Astrocyte (in vitro differentiated cells and primary cell): ENCODE results near the gene UBE2U. TPM values are rescaled to one million over a fixed set of nuclear protein-coding genes. Genes with fewer than 3 reads are reported as not detected.

Experiments
- DNase-seq: peaks from one replicate; pipeline ENCODE4 v3.0.0-alpha.2; 2010; ENCODE audit warnings: low read depth
- FAIRE-seq: peaks from 2 replicates; lab custom pipeline; 2011; peaks lifted over from hg19 to GRCh38; lab: Jason Lieb, UNC
- H2AFZ ChIP-seq: 2 replicates; pipeline ENCODE4 v1.6.0; 2012; ENCODE audit warnings: low read depth, low read length, inconsistent platforms
- H3K27ac ChIP-seq: 2 replicates; pipeline ENCODE4 v1.5.1; 2011; ENCODE audit warnings: low read depth, low read length, inconsistent platforms
- H3K27me3 ChIP-seq: 2 replicates; pipeline ENCODE4 v1.6.0; 2011; ENCODE audit warnings: low read length, inconsistent platforms; ENCODE audit not compliant: insufficient read depth
- H3K36me3 ChIP-seq: 2 replicates; pipeline ENCODE4 v1.5.1; 2011; ENCODE audit warnings: low read length, inconsistent platforms; ENCODE audit not compliant: insufficient read depth
- H3K4me1 ChIP-seq: 2 replicates; pipeline ENCODE4 v1.5.1; 2011; ENCODE audit warnings: low read length, inconsistent platforms; ENCODE audit not compliant: insufficient read depth
- H3K4me2 ChIP-seq: 2 replicates; pipeline ENCODE4 v1.6.0; 2012; ENCODE audit warnings: low read length, inconsistent platforms
- H3K4me3 ChIP-seq: 2 replicates; pipeline ENCODE4 v1.5.1; 2011; ENCODE audit warnings: low read depth, mild to moderate bottlenecking, low read length, inconsistent platforms; ENCODE audit not compliant: insufficient read depth
- H3K79me2 ChIP-seq: 2 replicates; pipeline ENCODE4 v1.6.0; 2012; ENCODE audit warnings: mild to moderate bottlenecking, low read length, inconsistent platforms; ENCODE audit not compliant: insufficient read depth
- H3K9ac ChIP-seq: 2 replicates; pipeline ENCODE4 v1.6.0; 2012; ENCODE audit warnings: mild to moderate bottlenecking, low read length, inconsistent platforms
- H3K9me3 ChIP-seq: 2 replicates; pipeline ENCODE4 v1.5.1; 2012; ENCODE audit warnings: low read depth, mild to moderate bottlenecking, low read length, inconsistent platforms; ENCODE audit not compliant: insufficient read depth
- H4K20me1 ChIP-seq: 2 replicates; pipeline ENCODE4 v1.6.0; 2012; ENCODE audit warnings: low read length, inconsistent platforms; ENCODE audit not compliant: insufficient read depth
- H3K27ac Mint-ChIP-seq: one replicate; pipeline ENCODE4 v1.8.0; 2021; ENCODE audit warnings: mild to moderate bottlenecking, mixed read lengths; ENCODE audit not compliant: unreplicated experiment
- H3K27me3 Mint-ChIP-seq: one replicate; pipeline ENCODE4 v1.8.0; 2021; ENCODE audit warnings: low read depth, mixed read lengths; ENCODE audit not compliant: unreplicated experiment
- H3K36me3 Mint-ChIP-seq: one replicate; pipeline ENCODE4 v1.8.0; 2021; ENCODE audit warnings: low read depth, mixed read lengths; ENCODE audit not compliant: unreplicated experiment
- H3K4me1 Mint-ChIP-seq: one replicate; pipeline ENCODE4 v1.8.0; 2021; ENCODE audit warnings: low read depth, mixed read lengths; ENCODE audit not compliant: unreplicated experiment
- H3K4me3 Mint-ChIP-seq: one replicate; pipeline ENCODE4 v1.8.0; 2021; ENCODE audit warnings: mild to moderate bottlenecking, moderate library complexity, mixed read lengths; ENCODE audit not compliant: unreplicated experiment
- H3K9me3 Mint-ChIP-seq: one replicate; pipeline ENCODE4 v1.8.0; 2021; ENCODE audit warnings: mild to moderate bottlenecking, mixed read lengths; ENCODE audit not compliant: unreplicated experiment
- EZH2 ChIP-seq: IDR thresholded peaks from 2 replicates; pipeline ENCODE4 v1.6.1; 2012; ENCODE audit warnings: mild to moderate bottlenecking, low read length, inconsistent platforms; ENCODE audit not compliant: insufficient read depth
- total RNA-seq: library from RNA; stranded (reverse); gene quantifications from 2 replicates; pipeline ENCODE4 v1.2.1, GENCODE V29; 2021
- TF ChIP-seq, protein P1 (sequence below): IDR thresholded peaks from 2 replicates; pipeline ENCODE4 v1.5.1; 2011; ENCODE audit warnings: low read depth, mild to moderate bottlenecking, inconsistent platforms, low read length, moderate library complexity; ENCODE audit not compliant: insufficient read depth

UBE2U gene
- total RNA-seq, 1 donor from 2014 or later = not detected

DNA sequence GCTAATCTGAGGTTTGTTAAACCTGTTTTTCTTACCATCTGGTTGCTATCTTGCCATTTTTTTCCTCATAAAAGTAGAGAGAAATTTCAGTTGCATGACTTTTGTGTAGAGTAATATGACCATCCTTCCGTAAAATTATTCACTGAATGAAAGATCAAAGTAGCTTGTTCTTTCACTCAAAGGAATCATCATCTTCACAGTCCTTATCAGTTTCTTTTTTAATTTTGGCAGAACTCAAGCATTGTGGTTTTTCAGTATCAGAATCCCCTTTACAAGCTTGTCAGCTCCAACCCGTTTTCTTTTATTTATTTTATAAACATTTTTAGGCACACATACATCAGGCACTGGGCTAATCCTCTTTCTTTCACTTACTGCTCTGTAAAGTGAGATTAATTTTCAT lies 91.7 kb downstream of the UBE2U start:
- TF ChIP-seq, protein P1, sequence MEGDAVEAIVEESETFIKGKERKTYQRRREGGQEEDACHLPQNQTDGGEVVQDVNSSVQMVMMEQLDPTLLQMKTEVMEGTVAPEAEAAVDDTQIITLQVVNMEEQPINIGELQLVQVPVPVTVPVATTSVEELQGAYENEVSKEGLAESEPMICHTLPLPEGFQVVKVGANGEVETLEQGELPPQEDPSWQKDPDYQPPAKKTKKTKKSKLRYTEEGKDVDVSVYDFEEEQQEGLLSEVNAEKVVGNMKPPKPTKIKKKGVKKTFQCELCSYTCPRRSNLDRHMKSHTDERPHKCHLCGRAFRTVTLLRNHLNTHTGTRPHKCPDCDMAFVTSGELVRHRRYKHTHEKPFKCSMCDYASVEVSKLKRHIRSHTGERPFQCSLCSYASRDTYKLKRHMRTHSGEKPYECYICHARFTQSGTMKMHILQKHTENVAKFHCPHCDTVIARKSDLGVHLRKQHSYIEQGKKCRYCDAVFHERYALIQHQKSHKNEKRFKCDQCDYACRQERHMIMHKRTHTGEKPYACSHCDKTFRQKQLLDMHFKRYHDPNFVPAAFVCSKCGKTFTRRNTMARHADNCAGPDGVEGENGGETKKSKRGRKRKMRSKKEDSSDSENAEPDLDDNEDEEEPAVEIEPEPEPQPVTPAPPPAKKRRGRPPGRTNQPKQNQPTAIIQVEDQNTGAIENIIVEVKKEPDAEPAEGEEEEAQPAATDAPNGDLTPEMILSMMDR = no peak
- no peak for TF ChIP-seq EZH2
- Mint-ChIP-seq H3K4me1 (no peaks in the 10 kb centered on the region), H3K27me3 (peaks cover 3% of the 10 kb centered on the region), H3K36me3 (no peaks in the 10 kb centered on the region), H3K4me3 (no peak overlapping the region), H3K9me3 (peaks cover 17% of the 10 kb centered on the region), H3K27ac (no peak overlapping the region)
- no peak overlapping the region for H3K9ac ChIP-seq
- peaks cover 7% of the 10 kb centered on the region for H3K9me3 ChIP-seq
- H3K4me2 ChIP-seq = no peak overlapping the region
- no peaks in the 10 kb centered on the region for H3K27me3 ChIP-seq
- no peaks in the 10 kb centered on the region for H3K79me2 ChIP-seq
- H2AFZ ChIP-seq = no peak overlapping the region
- no peaks in the 10 kb centered on the region for H3K36me3 ChIP-seq
- H3K27ac ChIP-seq = no peak overlapping the region
- FAIRE-seq = no peak
- no peaks in the 10 kb centered on the region for H3K4me1 ChIP-seq
- peak; percentile 57 for DNase-seq
- H4K20me1 ChIP-seq = no peaks in the 10 kb centered on the region
- H3K4me3 ChIP-seq = no peak overlapping the region

DNA sequence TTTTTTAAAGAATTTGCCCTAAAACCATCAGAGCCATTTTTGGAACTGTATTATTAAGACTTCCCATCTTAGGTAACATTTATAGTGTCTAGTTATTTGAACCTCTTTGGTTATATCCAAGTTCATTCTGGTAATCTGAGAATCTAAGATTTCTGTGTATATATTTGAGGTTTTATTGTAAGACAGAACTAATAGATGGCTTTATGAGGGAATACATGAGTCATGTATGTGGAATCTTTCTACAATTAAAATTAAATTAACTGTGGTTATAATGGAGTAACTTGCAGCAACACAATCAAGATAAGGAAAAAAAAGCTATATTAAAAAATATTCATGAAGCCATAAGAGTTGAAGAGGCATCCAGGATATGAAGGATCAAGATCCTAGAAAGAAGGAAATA lies 92.1 kb downstream of the UBE2U start:
- Histone ChIP-seq H4K20me1 (no peaks in the 10 kb centered on the region), H3K27me3 (no peaks in the 10 kb centered on the region), H3K79me2 (no peaks in the 10 kb centered on the region), H3K4me1 (no peaks in the 10 kb centered on the region), H3K9me3 (peaks cover 7% of the 10 kb centered on the region), H3K9ac (no peak overlapping the region), H3K36me3 (no peaks in the 10 kb centered on the region), H3K4me3 (no peak overlapping the region), H2AFZ (no peak overlapping the region), H3K27ac (no peak overlapping the region), H3K4me2 (no peak overlapping the region)
- TF ChIP-seq, protein P1 = no peak
- no peak for TF ChIP-seq EZH2
- H3K27me3 Mint-ChIP-seq = peaks cover 3% of the 10 kb centered on the region
- FAIRE-seq = no peak
- H3K4me3 Mint-ChIP-seq = no peak overlapping the region
- H3K27ac Mint-ChIP-seq = no peak overlapping the region
- DNase-seq = peak; percentile 74
- peaks cover 17% of the 10 kb centered on the region for H3K9me3 Mint-ChIP-seq
- no peaks in the 10 kb centered on the region for H3K36me3 Mint-ChIP-seq
- no peaks in the 10 kb centered on the region for H3K4me1 Mint-ChIP-seq

DNA sequence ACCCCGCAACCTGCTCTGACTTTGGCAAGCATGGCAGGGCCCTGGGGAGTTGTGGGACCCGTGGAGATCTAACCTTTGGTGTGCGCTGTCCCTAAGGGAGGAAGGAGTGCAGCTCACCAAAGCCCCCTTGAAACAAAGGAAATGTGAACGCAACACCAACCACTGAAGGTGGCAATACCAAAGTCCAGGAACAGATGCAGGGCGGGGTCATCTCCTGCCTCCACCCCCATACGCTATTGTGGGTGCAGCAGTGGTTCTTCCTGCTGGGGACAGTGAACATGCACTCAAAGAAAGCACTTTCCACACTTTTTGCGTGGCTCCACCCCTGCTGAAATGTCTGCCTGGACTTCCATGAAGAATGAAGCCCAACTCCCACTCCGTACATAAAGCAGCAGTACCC lies 93.0 kb downstream of the UBE2U start:
- Histone ChIP-seq H3K36me3 (no peaks in the 10 kb centered on the region), H3K4me1 (no peaks in the 10 kb centered on the region), H4K20me1 (no peaks in the 10 kb centered on the region), H3K9ac (no peak overlapping the region), H2AFZ (no peak overlapping the region), H3K4me3 (no peak overlapping the region), H3K4me2 (no peak overlapping the region), H3K27ac (no peak overlapping the region), H3K9me3 (peaks cover 7% of the 10 kb centered on the region), H3K79me2 (no peaks in the 10 kb centered on the region), H3K27me3 (no peaks in the 10 kb centered on the region)
- TF ChIP-seq EZH2 = no peak
- TF ChIP-seq, protein P1 = no peak
- Mint-ChIP-seq H3K4me1 (no peaks in the 10 kb centered on the region), H3K27ac (no peak overlapping the region), H3K27me3 (no peaks in the 10 kb centered on the region), H3K4me3 (no peak overlapping the region), H3K9me3 (peaks cover 18% of the 10 kb centered on the region), H3K36me3 (no peaks in the 10 kb centered on the region)
- no peak for DNase-seq
- FAIRE-seq = no peak
